Upper lobe of left lung (tissue), 4 donors: ENCODE data around the gene RMND5B.

Experiments
- EP300 ChIP-seq, 4 donors: sonication (generic); formaldehyde crosslinking; IDR thresholded peaks; one replicate each; pipeline ENCODE4 v1.5.1; 2017; ENCODE audit warnings: antibody characterized with exemption in 4 of 4, control low read depth in 2 of 4
- POLR2A ChIP-seq, 4 donors: fragments of 450-650 bp; IDR thresholded peaks; one replicate each; pipeline ENCODE4 v1.5.1; 2016 to 2017; ENCODE audit warnings: antibody characterized with exemption in 4 of 4, mild to moderate bottlenecking in 2 of 4
- TF ChIP-seq, protein P1 (sequence below), 6 experiments: fragments of 450-650 bp in 4 of 6; fragments of 200-600 bp in 2 of 6; sonication (generic) in 2 of 6; IDR thresholded peaks; one replicate each; pipeline ENCODE4 v1.5.1; 2016 to 2019; ENCODE audit warnings: antibody characterized with exemption in 6 of 6

DNA sequence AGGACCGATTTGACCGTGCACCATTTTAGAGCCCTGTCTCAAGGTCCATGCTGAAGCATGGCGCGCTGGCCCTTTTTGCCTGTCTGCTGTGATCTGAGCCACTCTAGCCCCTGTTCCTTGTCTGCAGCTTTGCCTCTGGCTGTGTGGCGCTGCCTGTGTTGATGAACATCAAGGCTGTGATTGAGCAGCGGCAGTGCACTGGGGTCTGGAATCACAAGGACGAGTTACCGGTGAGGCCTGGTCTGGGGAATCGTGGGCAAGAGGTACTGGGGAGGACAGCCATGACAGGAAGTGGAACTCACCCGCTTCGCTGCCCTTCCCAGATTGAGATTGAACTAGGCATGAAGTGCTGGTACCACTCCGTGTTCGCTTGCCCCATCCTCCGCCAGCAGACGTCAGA lies 16.6 kb downstream of the RMND5B start:
- TF ChIP-seq EP300 (IDR thresholded peaks at IDR 0.05): no peak
- TF ChIP-seq, protein P1, sequence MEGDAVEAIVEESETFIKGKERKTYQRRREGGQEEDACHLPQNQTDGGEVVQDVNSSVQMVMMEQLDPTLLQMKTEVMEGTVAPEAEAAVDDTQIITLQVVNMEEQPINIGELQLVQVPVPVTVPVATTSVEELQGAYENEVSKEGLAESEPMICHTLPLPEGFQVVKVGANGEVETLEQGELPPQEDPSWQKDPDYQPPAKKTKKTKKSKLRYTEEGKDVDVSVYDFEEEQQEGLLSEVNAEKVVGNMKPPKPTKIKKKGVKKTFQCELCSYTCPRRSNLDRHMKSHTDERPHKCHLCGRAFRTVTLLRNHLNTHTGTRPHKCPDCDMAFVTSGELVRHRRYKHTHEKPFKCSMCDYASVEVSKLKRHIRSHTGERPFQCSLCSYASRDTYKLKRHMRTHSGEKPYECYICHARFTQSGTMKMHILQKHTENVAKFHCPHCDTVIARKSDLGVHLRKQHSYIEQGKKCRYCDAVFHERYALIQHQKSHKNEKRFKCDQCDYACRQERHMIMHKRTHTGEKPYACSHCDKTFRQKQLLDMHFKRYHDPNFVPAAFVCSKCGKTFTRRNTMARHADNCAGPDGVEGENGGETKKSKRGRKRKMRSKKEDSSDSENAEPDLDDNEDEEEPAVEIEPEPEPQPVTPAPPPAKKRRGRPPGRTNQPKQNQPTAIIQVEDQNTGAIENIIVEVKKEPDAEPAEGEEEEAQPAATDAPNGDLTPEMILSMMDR (IDR thresholded peaks at IDR 0.05): no peak
- TF ChIP-seq POLR2A (IDR thresholded peaks at IDR 0.05): no peak
